Endothelial cell of umbilical vein (primary cell): ENCODE results near the gene MAPKAP1. TPM values are rescaled to one million over a fixed set of nuclear protein-coding genes. Genes with fewer than 3 reads are reported as not detected.

Experiments
- BruUV-seq: library from RNA; stranded (reverse); fragments of 400-500 nt; replicated peaks from 2 replicates; lab custom pipeline; 2021; lab: Mats Ljungman, UMichigan
- CTCF ChIA-PET: fragments of 300-600, 350-600 bp; sonication (Branson Sonifier 250); formaldehyde crosslinking; loops from one replicate; lab custom pipeline; 2021; ENCODE audit warnings: antibody characterized with exemption, inconsistent platforms; lab: Charles Lee
- POLR2A ChIA-PET: fragments of 300-600, 350-600 bp; sonication (Branson Sonifier 250); formaldehyde crosslinking; loops from one replicate; lab custom pipeline; 2021; ENCODE audit warnings: antibody characterized with exemption, inconsistent platforms; lab: Charles Lee
- DNase-seq: peaks from one replicate; pipeline ENCODE4 v3.0.0-alpha.2; 2011; ENCODE audit warnings: low read depth, low spot score
- FAIRE-seq: peaks from 2 replicates; lab custom pipeline; 2011; peaks lifted over from hg19 to GRCh38; lab: Jason Lieb, UNC
- H2AFZ ChIP-seq: 2 replicates; pipeline ENCODE4 v1.6.0; 2012; ENCODE audit warnings: low read depth, low read length, control low read depth, inconsistent platforms
- H3K27ac ChIP-seq: 2 replicates; pipeline ENCODE4 v1.5.1; 2011; ENCODE audit warnings: low read depth, mild to moderate bottlenecking, control low read depth, low read length, moderate library complexity; ENCODE audit not compliant: insufficient read depth
- H3K27me3 ChIP-seq, 2 experiments: 2 replicates each; pipeline versions ENCODE4 v1.6.0 to v1.6.1; 2011; ENCODE audit warnings: low read length in 2 of 2, mixed read lengths in 1 of 2; ENCODE audit not compliant: control insufficient read depth in 2 of 2, insufficient read depth in 2 of 2
- H3K36me3 ChIP-seq, 2 experiments: 2 replicates in 1 of 2; 3 replicates in 1 of 2; pipeline ENCODE4 v1.5.1; 2011; ENCODE audit warnings: low read length in 2 of 2, mild to moderate bottlenecking in 1 of 2, moderate library complexity in 1 of 2; ENCODE audit not compliant: control insufficient read depth in 2 of 2, insufficient read depth in 2 of 2; ENCODE audit errors: extremely low read depth in 1 of 2
- H3K4me1 ChIP-seq: 3 replicates; pipeline ENCODE4 v1.5.1; 2011; ENCODE audit warnings: mild to moderate bottlenecking, low read length; ENCODE audit not compliant: control insufficient read depth, insufficient read depth; ENCODE audit errors: extremely low read depth
- H3K4me2 ChIP-seq: 2 replicates; pipeline ENCODE4 v1.6.1; 2011; ENCODE audit warnings: low read length, control low read depth, mixed read lengths; ENCODE audit not compliant: insufficient read depth
- H3K4me3 ChIP-seq, 3 experiments: fragments of 200-600 bp in 1 of 3; sonication (generic), shearing (Covaris generic) in 1 of 3; replicated peaks in 1 of 3; 2 replicates each; pipeline ENCODE4 v1.5.1; 2011 to 2016; ENCODE audit warnings: control low read depth in 3 of 3, low read length in 3 of 3, mild to moderate bottlenecking in 2 of 3, inconsistent platforms in 1 of 3, low read depth in 1 of 3, moderate library complexity in 1 of 3; ENCODE audit not compliant: insufficient read depth in 1 of 3
- H3K79me2 ChIP-seq: 2 replicates; pipeline ENCODE4 v1.6.0; 2012; ENCODE audit warnings: low read length, inconsistent platforms; ENCODE audit not compliant: control insufficient read depth, insufficient read depth
- H3K9ac ChIP-seq: replicated peaks from 2 replicates; pipeline ENCODE3; 2011; ENCODE audit warnings: low read length, control low read depth; ENCODE audit not compliant: insufficient read depth; ENCODE audit errors: extremely low read depth
- H3K9me1 ChIP-seq: replicated peaks from 3 replicates; pipeline ENCODE4 v1.6.0; 2011; ENCODE audit warnings: mild to moderate bottlenecking, low read length; ENCODE audit not compliant: control insufficient read depth, insufficient read depth; ENCODE audit errors: extremely low read depth
- H3K9me3 ChIP-seq: replicated peaks from 2 replicates; pipeline ENCODE4 v1.5.1; 2012; ENCODE audit warnings: low read length, inconsistent platforms; ENCODE audit not compliant: control insufficient read depth, insufficient read depth
- H4K20me1 ChIP-seq: replicated peaks from 2 replicates; pipeline ENCODE3; 2011; ENCODE audit warnings: mild to moderate bottlenecking, low read length; ENCODE audit not compliant: control insufficient read depth, insufficient read depth; ENCODE audit errors: extremely low read depth
- CTCF ChIP-seq, 2 donors: IDR thresholded peaks; 1 replicate in 1 of 2; 2 replicates in 1 of 2; pipeline ENCODE4 v1.5.1; 2011; ENCODE audit warnings: low read length in 2 of 2, mild to moderate bottlenecking in 2 of 2, moderate library complexity in 2 of 2, control low read depth in 1 of 2, inconsistent platforms in 1 of 2, low read depth in 1 of 2; ENCODE audit not compliant: insufficient read depth in 1 of 2; ENCODE audit errors: extremely low read depth in 1 of 2
- EZH2 ChIP-seq: IDR thresholded peaks from 2 replicates; pipeline ENCODE4 v1.6.1; 2012; ENCODE audit warnings: borderline replicate concordance, low read depth, mild to moderate bottlenecking, moderate library complexity, low read length, inconsistent platforms; ENCODE audit not compliant: severe bottlenecking
- FOS ChIP-seq: IDR thresholded peaks from 2 replicates; pipeline ENCODE4 v1.6.1; 2011; ENCODE audit warnings: mild to moderate bottlenecking, low read length, moderate library complexity, borderline replicate concordance; ENCODE audit not compliant: insufficient read depth
- GATA2 ChIP-seq: IDR thresholded peaks from 2 replicates; pipeline ENCODE4 v1.7.0; 2011; ENCODE audit warnings: low read depth, mild to moderate bottlenecking, moderate library complexity, mixed read lengths, low read length; ENCODE audit not compliant: insufficient read length, insufficient read depth
- JUN ChIP-seq: IDR thresholded peaks from 2 replicates; pipeline ENCODE4 v1.6.1; 2011; ENCODE audit warnings: borderline replicate concordance, low read depth; ENCODE audit not compliant: insufficient read length, insufficient read depth
- MAX ChIP-seq: IDR thresholded peaks from 2 replicates; pipeline ENCODE4 v1.6.1; 2011; ENCODE audit not compliant: insufficient read depth, insufficient read length
- MYC ChIP-seq: IDR thresholded peaks from one replicate; pipeline ENCODE4 v1.6.1; 2011; ENCODE audit warnings: mild to moderate bottlenecking, low read depth, low read length
- POLR2A ChIP-seq: IDR thresholded peaks from 2 replicates; pipeline ENCODE4 v1.6.1; 2012; ENCODE audit warnings: low read depth, mild to moderate bottlenecking, control low read depth, low read length
- POLR2AphosphoS5 ChIP-seq: IDR thresholded peaks from 2 replicates; pipeline ENCODE4 v1.6.1; 2012; ENCODE audit warnings: low read depth, mild to moderate bottlenecking, control low read depth, low read length, moderate library complexity; ENCODE audit not compliant: insufficient read depth
- dilution Hi-C: fragments of 300-500 bp; cut with MboI; formaldehyde crosslinking; loops from one replicate; pipeline ENCODE4 v1.15.0; 2019; ENCODE audit warnings: low sequenced_read_pairs; ENCODE audit not compliant: extremely low pct_ligation_motif_present
- intact Hi-C: fragments of 100-400 bp; cut with micrococcal nuclease; formaldehyde crosslinking; loops from one replicate; pipeline ENCODE4 v1.10.0; 2022
- polyA plus RNA-seq, 4 experiments: library from polyadenylated mRNA; depleted of rRNA in 3 of 4; stranded (reverse) in 3 of 4; unstranded in 1 of 4; fragments of >200 nt; gene quantifications; 2 replicates each; pipeline versions ENCODE4 v1.2.1 to v1.2.3, GENCODE V29; 2011 to 2012; ENCODE audit warnings: missing spikeins in 1 of 4
- total RNA-seq: library from RNA; stranded (reverse); gene quantifications from 2 replicates; pipeline ENCODE4 v1.2.3, GENCODE V29; 2021

MAPKAP1 gene
- total and polyA plus RNA-seq, 2 donors (not counting 3 experiments of a cell fraction or from before 2014, with no cell fraction given): 61.9 to 99.1 TPM

GRCh38 chr9:125683486-125683885 is 23.5 kb downstream of the MAPKAP1 start:
- ChIA-PET CTCF (no interaction called here), POLR2A (interaction anchor here (0.6 kb wide), 1 partner anchor 1867 kb away, joined by 4 read pairs; no protein-coding TSS in a partner anchor)
- dilution Hi-C loops: no loop called here

More at GRCh38 chr9:125683486-125683885, 23.5 kb downstream of the MAPKAP1 start:
- Histone ChIP-seq H3K4me3 (no peak overlapping the region), H3K36me3 (no peaks in the 10 kb centered on the region), H3K9me3 (no peaks in the 10 kb centered on the region), H2AFZ (no peak overlapping the region), H3K9ac (no peak overlapping the region), H3K4me2 (no peak overlapping the region), H3K79me2 (peaks cover 47% of the 10 kb centered on the region), H3K27ac (no peak overlapping the region), H3K4me1 (no peaks in the 10 kb centered on the region), H4K20me1 (no peaks in the 10 kb centered on the region), H3K27me3 (no peaks in the 10 kb centered on the region), H3K9me1 (no peaks in the 10 kb centered on the region)
- FAIRE-seq (no peak), DNase-seq (no peak)
- no peak for TF ChIP-seq JUN
- no peak for TF ChIP-seq CTCF (IDR thresholded peaks at IDR 0.05; ENCODE audit: extremely low read depth in 1 of 2, insufficient read depth in 1 of 2, low read depth in 1 of 2, low read length in 2 of 2)
- no peak for TF ChIP-seq EZH2
- TF ChIP-seq MYC: no peak
- TF ChIP-seq POLR2A: no peak
- TF ChIP-seq POLR2AphosphoS5: no peak
- no peak for TF ChIP-seq GATA2
- TF ChIP-seq FOS: no peak
- TF ChIP-seq MAX: no peak
- no TSS peak for BruUV-seq
- intact Hi-C loops: no loop called here
